Measurements from ENCODE around the gene GRID1. TPM values are rescaled to one million over a fixed set of nuclear protein-coding genes. Genes with fewer than 3 reads are reported as not detected.
"Not testable (repeated sequence)": the region's sequence is repeated elsewhere in the genome, so short reads cannot be mapped to it uniquely, and the experiment has no call there.

GRID1 gene
- total RNA-seq, 1 donor from 2014 or later, result 0.12 TPM

GRCh38 chr10:86256690-86257315 is 109.8 kb downstream of the GRID1 start:
- no peak for DNase-seq (ENCODE audit: extremely low read depth, low read depth, low spot score)

GRCh38 chr10:86255405-86256251 is 111.0 kb downstream of the GRID1 start:
- DNase-seq (ENCODE audit: extremely low read depth, low read depth, low spot score), result no peak

GRCh38 chr10:86254526-86255174 is 111.9 kb downstream of the GRID1 start:
- no peak for DNase-seq (ENCODE audit: extremely low read depth, low read depth, low spot score)

GRCh38 chr10:86254081-86254480 is 112.5 kb downstream of the GRID1 start:
- no peak for DNase-seq (ENCODE audit: extremely low read depth, low read depth, low spot score)

- DNase-seq (ENCODE audit: extremely low read depth, low read depth, low spot score), result no peak
Observed at GRCh38 chr10:86253091-86254072, 113.2 kb downstream of the GRID1 start.

GRCh38 chr10:86252556-86252955 is 114.0 kb downstream of the GRID1 start:
- DNase-seq (ENCODE audit: extremely low read depth, low read depth, low spot score), result no peak

- no peak for DNase-seq (ENCODE audit: extremely low read depth, low read depth, low spot score)
Observed at GRCh38 chr10:86252079-86252478, 114.5 kb downstream of the GRID1 start.

- no peak for DNase-seq (ENCODE audit: extremely low read depth, low read depth, low spot score)
Observed at GRCh38 chr10:86251426-86251825, 115.2 kb downstream of the GRID1 start.

GRCh38 chr10:86250399-86250798 is 116.2 kb downstream of the GRID1 start:
- DNase-seq (ENCODE audit: extremely low read depth, low read depth, low spot score), result no peak

GRCh38 chr10:86249794-86250193 is 116.8 kb downstream of the GRID1 start:
- no peak for DNase-seq (ENCODE audit: extremely low read depth, low read depth, low spot score)

GRCh38 chr10:86248062-86248461 is 118.5 kb downstream of the GRID1 start:
- no peak for DNase-seq (ENCODE audit: extremely low read depth, low read depth, low spot score)

- no peak for DNase-seq (ENCODE audit: extremely low read depth, low read depth, low spot score)
Observed at GRCh38 chr10:86247588-86247987, 119.0 kb downstream of the GRID1 start.

GRCh38 chr10:86247073-86247472 is 119.5 kb downstream of the GRID1 start:
- no peak for DNase-seq (ENCODE audit: extremely low read depth, low read depth, low spot score)

- DNase-seq (ENCODE audit: extremely low read depth, low read depth, low spot score), result no peak
Observed at GRCh38 chr10:86246279-86246940, 120.2 kb downstream of the GRID1 start.

GRCh38 chr10:86245015-86245394 is 121.6 kb downstream of the GRID1 start:
- DNase-seq (ENCODE audit: extremely low read depth, low read depth, low spot score), result no peak

- DNase-seq (ENCODE audit: extremely low read depth, low read depth, low spot score), result no peak
Observed at GRCh38 chr10:86244297-86245014, 122.1 kb downstream of the GRID1 start.

- no peak for DNase-seq (ENCODE audit: extremely low read depth, low read depth, low spot score)
Observed at GRCh38 chr10:86243651-86244155, 122.9 kb downstream of the GRID1 start.

- no peak for DNase-seq (ENCODE audit: extremely low read depth, low read depth, low spot score)
Observed at GRCh38 chr10:86242761-86243160, 123.8 kb downstream of the GRID1 start.

- DNase-seq (ENCODE audit: extremely low read depth, low read depth, low spot score), result not testable (repeated sequence)
Observed at GRCh38 chr10:86238089-86238488, 128.5 kb downstream of the GRID1 start.

Measured in glomerular endothelial cell (primary cell).